ENCODE results near the gene C16orf89. TPM values are rescaled to one million over a fixed set of nuclear protein-coding genes. Genes with fewer than 3 reads are reported as not detected.

Gene C16orf89
- total RNA-seq, 2 experiments from 2014 or later = not detected

GRCh38 chr16:5016967-5017677 lies 48.6 kb downstream of the C16orf89 start:
- CTCF ChIA-PET = no interaction called here
- Mint-ChIP-seq H3K27ac (no peak overlapping the region), H3K9me3 (no peaks in the 10 kb centered on the region), H3K36me3 (ENCODE audit: low read depth) (no peaks in the 10 kb centered on the region), H3K4me1 (ENCODE audit: low read depth) (no peaks in the 10 kb centered on the region), H3K27me3 (no peaks in the 10 kb centered on the region), H3K4me3 (no peak overlapping the region)
- Histone ChIP-seq H3K27me3 (ENCODE audit: control insufficient read depth in 1 of 2, insufficient read depth in 2 of 2, low read length in 2 of 2) (peaks cover 0 to 2% of the 10 kb centered on the region in 2 experiments), H3K9me3 (ENCODE audit: control insufficient read depth in 1 of 2, insufficient read depth in 1 of 2, low read length in 2 of 2) (peaks cover 0 to 5% of the 10 kb centered on the region in 2 experiments), H3K27ac (ENCODE audit: low read depth in 1 of 2, low read length in 2 of 2) (no peak overlapping the region), H3K4me3 (ENCODE audit: low read length) (no peak overlapping the region), H3K4me1 (ENCODE audit: insufficient read depth, low read length) (no peaks in the 10 kb centered on the region), H3K36me3 (ENCODE audit: insufficient read depth, low read length) (no peaks in the 10 kb centered on the region)
- DNase-seq (no peak), ATAC-seq (ENCODE audit: poor library complexity) (no peak)
- POLR2A ChIA-PET = no interaction called here
- intact Hi-C loops (cut with DNase I, micrococcal nuclease) = no loop called here
- no peak for TF ChIP-seq CTCF (IDR thresholded peaks at IDR 0.05)

GRCh38 chr16:5015887-5016286 lies 49.9 kb downstream of the C16orf89 start:
- no peaks in the 10 kb centered on the region for H3K36me3 ChIP-seq (ENCODE audit: insufficient read depth, low read length)
- H3K27me3 ChIP-seq (ENCODE audit: control insufficient read depth in 1 of 2, insufficient read depth in 2 of 2, low read length in 2 of 2) = peaks cover 0 to 2% of the 10 kb centered on the region in 2 experiments
- no peak overlapping the region for H3K4me3 ChIP-seq (ENCODE audit: low read length)
- no peak overlapping the region for H3K27ac Mint-ChIP-seq
- CTCF ChIA-PET = no interaction called here
- DNase-seq = no peak
- no peaks in the 10 kb centered on the region for H3K36me3 Mint-ChIP-seq (ENCODE audit: low read depth)
- no peak for TF ChIP-seq CTCF (IDR thresholded peaks at IDR 0.05)
- H3K9me3 Mint-ChIP-seq = no peaks in the 10 kb centered on the region
- H3K27me3 Mint-ChIP-seq = no peaks in the 10 kb centered on the region
- no peaks in the 10 kb centered on the region for H3K4me1 Mint-ChIP-seq (ENCODE audit: low read depth)
- H3K4me1 ChIP-seq (ENCODE audit: insufficient read depth, low read length) = no peaks in the 10 kb centered on the region
- peaks cover 0 to 5% of the 10 kb centered on the region in 2 experiments for H3K9me3 ChIP-seq (ENCODE audit: control insufficient read depth in 1 of 2, insufficient read depth in 1 of 2, low read length in 2 of 2)
- no peak overlapping the region for H3K27ac ChIP-seq (ENCODE audit: low read depth in 1 of 2, low read length in 2 of 2)
- intact Hi-C loops (cut with DNase I, micrococcal nuclease) = no loop called here
- POLR2A ChIA-PET = no interaction called here
- no peak for ATAC-seq (ENCODE audit: poor library complexity)
- H3K4me3 Mint-ChIP-seq = no peak overlapping the region

- Histone ChIP-seq H3K9me3 (ENCODE audit: control insufficient read depth in 1 of 2, insufficient read depth in 1 of 2, low read length in 2 of 2) (peaks cover 0 to 5% of the 10 kb centered on the region in 2 experiments), H3K36me3 (ENCODE audit: insufficient read depth, low read length) (no peaks in the 10 kb centered on the region), H3K4me1 (ENCODE audit: insufficient read depth, low read length) (no peaks in the 10 kb centered on the region), H3K27ac (ENCODE audit: low read depth in 1 of 2, low read length in 2 of 2) (no peak overlapping the region), H3K4me3 (ENCODE audit: low read length) (no peak overlapping the region), H3K27me3 (ENCODE audit: control insufficient read depth in 1 of 2, insufficient read depth in 2 of 2, low read length in 2 of 2) (peaks cover 0 to 3% of the 10 kb centered on the region in 2 experiments)
- intact Hi-C loops (cut with DNase I, micrococcal nuclease) = no loop called here
- Mint-ChIP-seq H3K27me3 (peaks cover 4% of the 10 kb centered on the region), H3K36me3 (ENCODE audit: low read depth) (no peaks in the 10 kb centered on the region), H3K4me3 (no peak overlapping the region), H3K4me1 (ENCODE audit: low read depth) (no peaks in the 10 kb centered on the region), H3K9me3 (no peaks in the 10 kb centered on the region), H3K27ac (no peak overlapping the region)
- ChIA-PET POLR2A (no interaction called here), CTCF (no interaction called here)
- no peak for ATAC-seq (ENCODE audit: poor library complexity)
- no peak for TF ChIP-seq CTCF (IDR thresholded peaks at IDR 0.05)
- no peak for DNase-seq
Observed at GRCh38 chr16:5015351-5015750, 50.4 kb downstream of the C16orf89 start.
